ENCODE results near the gene POLQ. TPM values are rescaled to one million over a fixed set of nuclear protein-coding genes. Genes with fewer than 3 reads are reported as not detected.

Gene POLQ
- total and polyA plus RNA-seq, 10 of the 15 experiments (the other 5 are each of a cell fraction or from before 2014, with no cell fraction given): 3.3 to 22.4 (median 15.9) TPM

GRCh38 chr3:121488628-121489027, 57.2 kb downstream of the POLQ start:
- 95% methylated on average over 2 of the region's 2 CpGs for WGBS (ENCODE audit: insufficient coverage, insufficient replicate concordance, low lambda C conversion rate, missing lambda C conversion rate)
- BruUV-seq (replicated peaks): no TSS peak

More at GRCh38 chr3:121488628-121489027, 57.2 kb downstream of the POLQ start:
- no peaks in the 10 kb centered on the region for H3K79me2 ChIP-seq (ENCODE audit: control insufficient read depth, insufficient read depth, low read length)
- H3K9ac ChIP-seq (ENCODE audit: control insufficient read depth, insufficient read depth, low read length): no peak overlapping the region
- ChIA-PET SMC1A (ENCODE audit: uncharacterized antibody, unreplicated experiment) (interaction anchor here (1.3 to 1.7 kb wide), 2 partner anchors 9 to 10 kb away, joined by 3 to 5 read pairs; no protein-coding TSS in a partner anchor), POLR2A (no interaction called here), CTCF (no interaction called here), RAD21 (ENCODE audit: unreplicated experiment) (no interaction called here)
- peaks cover 0 to 5% of the 10 kb centered on the region in 2 experiments; a peak in 1 of 4 replicates for H3K36me3 ChIP-seq (ENCODE audit: control insufficient read depth in 2 of 2, insufficient read depth in 2 of 2, low read length in 1 of 2)
- no peak for ATAC-seq
- no peak for FAIRE-seq
- no peaks in the 10 kb centered on the region for H3K27me3 ChIP-seq (replicated peaks in 1 of 2; ENCODE audit: control insufficient read depth in 2 of 2, insufficient read depth in 2 of 2, low read length in 1 of 2)
- intact Hi-C loops (cut with micrococcal nuclease; ENCODE audit: unreplicated experiment): no loop called here
- H3K4me3 ChIP-seq: no peak overlapping the region
- no peak overlapping the region for H2AFZ ChIP-seq (ENCODE audit: control insufficient read depth, low read depth, low read length)
- H3K4me1 ChIP-seq (ENCODE audit: control insufficient read depth, insufficient read depth, low read length): no peaks in the 10 kb centered on the region
- no peaks in the 10 kb centered on the region for H4K20me1 ChIP-seq (ENCODE audit: control insufficient read depth, insufficient read depth)
- H3K27ac ChIP-seq (ENCODE audit: control insufficient read depth, insufficient read depth): no peak overlapping the region
- no peaks in the 10 kb centered on the region for H3K9me3 ChIP-seq (replicated peaks; ENCODE audit: control insufficient read depth, insufficient read depth, low read length)
- DNase-seq (ENCODE audit: low read depth, low spot score): no peak
- no peak overlapping the region for H3K4me2 ChIP-seq (ENCODE audit: control insufficient read depth, insufficient read depth)
- in situ Hi-C loops (cut with MboI): no loop called here
- no peak for TF ChIP-seq ESRRA (IDR thresholded peaks at IDR 0.05; ENCODE audit: low read length)
- no peak for TF ChIP-seq ELK1 (IDR thresholded peaks at IDR 0.05; ENCODE audit: low read depth, low read length)
- no peak for TF ChIP-seq ATF2 (IDR thresholded peaks at IDR 0.05; ENCODE audit: low read length)

All from GM12878 (cell line).